Measurements from ENCODE around the gene TPRA1.

The TPRA1 gene

DNA sequence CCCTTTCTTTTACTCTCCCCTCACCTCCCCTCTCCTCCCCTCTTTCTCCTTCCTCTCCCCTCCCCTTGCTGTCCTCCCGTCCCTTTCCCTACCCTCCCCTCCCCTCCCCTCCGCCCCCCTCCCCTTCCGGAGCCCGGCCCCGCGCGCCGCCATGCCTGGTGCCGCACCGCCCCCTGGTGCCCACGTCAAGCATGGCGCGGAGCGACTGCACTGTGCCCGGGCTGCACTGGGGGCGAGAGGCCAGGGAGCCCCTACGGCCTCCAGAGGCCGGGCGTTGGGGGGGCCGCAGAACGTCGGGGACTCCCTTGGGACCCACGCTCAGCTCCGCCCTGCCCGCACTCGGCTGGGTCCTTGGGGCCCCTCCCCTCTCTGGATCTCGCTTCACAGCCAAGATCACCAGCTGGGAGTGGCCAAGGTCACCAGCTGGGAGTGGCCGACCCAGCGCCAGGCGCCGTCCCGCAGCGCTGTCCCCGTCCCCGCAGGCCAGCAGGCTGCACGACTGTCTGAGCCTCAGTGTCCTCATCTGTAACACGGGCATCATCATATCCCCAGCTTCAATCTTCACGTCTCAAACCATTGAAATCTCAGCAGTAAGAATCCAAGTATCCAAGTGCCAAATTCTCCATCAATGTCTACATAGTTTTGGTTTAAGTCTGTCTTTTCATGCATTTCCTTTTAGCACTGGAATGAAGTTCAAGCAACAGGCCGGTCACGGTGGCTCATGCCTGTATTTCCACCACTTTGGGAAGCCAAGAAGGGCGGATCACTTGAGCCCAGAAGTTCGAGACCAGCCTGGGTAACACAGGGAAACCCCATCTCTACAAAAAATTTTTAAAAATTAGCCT, 42.5 kb downstream of the TPRA1 start:
- H3K27ac ChIP-seq = peak overlapping the region; percentile 72 to 79
- no peaks in the 10 kb centered on the region for H3K36me3 ChIP-seq
- peaks cover 0 to 16% (median 11%) of the 10 kb centered on the region in 4 donors for H3K4me1 ChIP-seq
- H3K4me3 ChIP-seq = peak overlapping the region; percentile 62 to 63
- no peaks in the 10 kb centered on the region for H3K9me3 ChIP-seq
- intact Hi-C loops (cut with DNase I; ENCODE audit: low total_unique reads) = loop anchor here (2.0 to 10.0 kb wide), 3 partner anchors 793 to 1023 kb away; partner anchors contain the start of gene CHST13
- no peaks in the 10 kb centered on the region for H3K27me3 ChIP-seq
- DNase-seq = peak; percentile 74 to 84
- TF ChIP-seq, protein P1, sequence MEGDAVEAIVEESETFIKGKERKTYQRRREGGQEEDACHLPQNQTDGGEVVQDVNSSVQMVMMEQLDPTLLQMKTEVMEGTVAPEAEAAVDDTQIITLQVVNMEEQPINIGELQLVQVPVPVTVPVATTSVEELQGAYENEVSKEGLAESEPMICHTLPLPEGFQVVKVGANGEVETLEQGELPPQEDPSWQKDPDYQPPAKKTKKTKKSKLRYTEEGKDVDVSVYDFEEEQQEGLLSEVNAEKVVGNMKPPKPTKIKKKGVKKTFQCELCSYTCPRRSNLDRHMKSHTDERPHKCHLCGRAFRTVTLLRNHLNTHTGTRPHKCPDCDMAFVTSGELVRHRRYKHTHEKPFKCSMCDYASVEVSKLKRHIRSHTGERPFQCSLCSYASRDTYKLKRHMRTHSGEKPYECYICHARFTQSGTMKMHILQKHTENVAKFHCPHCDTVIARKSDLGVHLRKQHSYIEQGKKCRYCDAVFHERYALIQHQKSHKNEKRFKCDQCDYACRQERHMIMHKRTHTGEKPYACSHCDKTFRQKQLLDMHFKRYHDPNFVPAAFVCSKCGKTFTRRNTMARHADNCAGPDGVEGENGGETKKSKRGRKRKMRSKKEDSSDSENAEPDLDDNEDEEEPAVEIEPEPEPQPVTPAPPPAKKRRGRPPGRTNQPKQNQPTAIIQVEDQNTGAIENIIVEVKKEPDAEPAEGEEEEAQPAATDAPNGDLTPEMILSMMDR (IDR thresholded peaks at IDR 0.05) = peak; percentile 63 to 83

DNA sequence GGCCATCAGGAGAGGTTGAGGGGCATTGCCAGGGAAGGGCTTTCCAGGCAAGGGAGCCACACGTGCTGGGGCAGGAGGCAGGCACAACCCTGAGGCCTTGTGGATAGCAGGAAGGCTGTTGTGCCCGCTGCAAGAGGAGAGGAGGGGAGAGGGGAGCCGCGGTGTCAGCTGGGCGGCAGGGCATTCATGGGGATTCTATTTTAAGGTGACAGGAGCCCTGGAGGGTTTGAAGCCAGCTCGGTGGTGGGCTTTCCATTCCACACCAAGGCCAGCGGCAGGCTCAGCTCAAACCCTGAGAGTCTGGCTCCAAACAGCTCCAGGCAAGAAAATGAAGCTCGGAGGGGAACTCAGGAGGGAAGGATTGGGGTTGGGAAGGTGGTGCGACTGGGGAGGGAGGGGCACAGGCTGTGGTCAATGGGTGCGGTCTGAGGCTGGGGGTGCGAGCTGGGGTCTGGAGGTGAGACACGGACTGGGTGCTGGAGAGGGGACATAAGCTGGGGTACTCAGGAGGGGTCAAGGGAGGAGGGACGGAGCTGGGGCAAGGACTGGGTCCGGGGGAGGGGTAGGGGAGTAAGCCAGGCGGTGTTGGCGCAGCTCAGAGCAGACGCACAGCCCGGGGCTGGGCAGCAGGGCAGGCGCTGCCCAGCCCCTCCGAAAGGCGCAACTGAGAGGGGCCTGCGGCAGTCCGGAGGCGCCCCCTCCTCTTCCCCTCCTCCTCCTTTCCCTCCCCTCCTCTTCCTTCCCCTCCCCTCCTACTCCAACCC, 43.4 kb downstream of the TPRA1 start:
- TF ChIP-seq, protein P1 (IDR thresholded peaks at IDR 0.05) = no peak
- peak overlapping the region; percentile 62 to 63 for H3K4me3 ChIP-seq
- intact Hi-C loops (cut with DNase I; ENCODE audit: low total_unique reads) = loop anchor here (2.0 to 10.0 kb wide), 3 partner anchors 792 to 1022 kb away; partner anchors contain the start of gene CHST13
- no peak for DNase-seq
- H3K27me3 ChIP-seq = no peaks in the 10 kb centered on the region
- no peaks in the 10 kb centered on the region for H3K9me3 ChIP-seq
- no peaks in the 10 kb centered on the region for H3K36me3 ChIP-seq
- peak overlapping the region; percentile 72 to 79 for H3K27ac ChIP-seq
- H3K4me1 ChIP-seq = peaks cover 0 to 24% (median 17%) of the 10 kb centered on the region in 4 donors

- peak overlapping the region; percentile 72 to 79 for H3K27ac ChIP-seq
- TF ChIP-seq, protein P1 (IDR thresholded peaks at IDR 0.05) = no peak
Measured at GRCh38 chr3:127546554-127546953, 44.0 kb downstream of the TPRA1 start.

GRCh38 chr3:127545711-127546457, 44.6 kb downstream of the TPRA1 start:
- no peak overlapping the region for H3K4me3 ChIP-seq
- H3K4me1 ChIP-seq = peaks cover 0 to 26% (median 17%) of the 10 kb centered on the region in 4 donors
- TF ChIP-seq, protein P1 (IDR thresholded peaks at IDR 0.05) = no peak
- no peak overlapping the region for H3K27ac ChIP-seq
- H3K9me3 ChIP-seq = no peaks in the 10 kb centered on the region
- H3K27me3 ChIP-seq = no peaks in the 10 kb centered on the region
- H3K36me3 ChIP-seq = no peaks in the 10 kb centered on the region
- intact Hi-C loops (cut with DNase I; ENCODE audit: low total_unique reads) = loop anchor here (2.0 to 10.0 kb wide), 3 partner anchors 791 to 1021 kb away; partner anchors contain the start of gene CHST13
- no peak for DNase-seq

More at GRCh38 chr3:127546554-127546953, 44.0 kb downstream of the TPRA1 start:
- H3K4me3 ChIP-seq = no peak overlapping the region
- no peak for DNase-seq
- no peaks in the 10 kb centered on the region for H3K9me3 ChIP-seq
- H3K27me3 ChIP-seq = no peaks in the 10 kb centered on the region
- H3K4me1 ChIP-seq = peaks cover 0 to 26% (median 17%) of the 10 kb centered on the region in 4 donors
- intact Hi-C loops (cut with DNase I; ENCODE audit: low total_unique reads) = loop anchor here (2.0 to 10.0 kb wide), 3 partner anchors 792 to 1022 kb away; partner anchors contain the start of gene CHST13
- no peaks in the 10 kb centered on the region for H3K36me3 ChIP-seq

DNA sequence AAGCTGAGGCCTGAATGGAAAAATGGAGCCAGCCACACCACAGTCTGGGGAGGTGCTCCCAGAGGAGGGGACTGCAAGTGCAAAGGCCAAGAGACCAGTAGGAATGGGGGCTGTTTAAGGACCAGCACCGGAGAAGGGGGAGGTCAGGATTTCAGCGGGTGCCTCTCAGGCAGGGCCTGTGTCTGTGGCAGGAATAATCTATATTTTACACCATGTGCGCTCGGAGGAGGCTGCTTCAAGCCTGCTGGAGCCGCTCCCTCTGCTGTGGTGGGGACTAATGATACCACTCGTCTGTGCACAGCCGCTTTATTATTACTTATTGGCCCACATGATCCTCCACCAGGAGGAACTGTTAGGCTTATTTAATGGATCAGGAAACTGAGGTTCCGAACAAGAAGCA, 45.3 kb downstream of the TPRA1 start:
- TF ChIP-seq, protein P1 (IDR thresholded peaks at IDR 0.05) = no peak
- Histone ChIP-seq H3K27ac (no peak overlapping the region), H3K4me3 (no peak overlapping the region), H3K4me1 (peaks cover 0 to 26% (median 17%) of the 10 kb centered on the region in 4 donors), H3K27me3 (no peaks in the 10 kb centered on the region), H3K36me3 (no peaks in the 10 kb centered on the region), H3K9me3 (no peaks in the 10 kb centered on the region)
- DNase-seq = no peak
- intact Hi-C loops (cut with DNase I; ENCODE audit: low total_unique reads) = loop anchor here (10.0 kb wide), 2 partner anchors 790 to 1020 kb away; partner anchors contain the start of gene CHST13

Data from tibial artery (tissue), 4 donors.